ENCODE data around the gene WDR86. TPM values are rescaled to one million over a fixed set of nuclear protein-coding genes. Genes with fewer than 3 reads are reported as not detected.

WDR86 gene
- total RNA-seq, 1 experiment from 2014 or later = not detected

GRCh38 chr7:151342811-151343210 lies 67.0 kb downstream of the WDR86 start:
- H3K9ac ChIP-seq (ENCODE audit: low read length) = peak overlapping the region; percentile 68
- H3K9me2 ChIP-seq (ENCODE audit: insufficient read depth) = no peaks in the 10 kb centered on the region
- no peak overlapping the region for H3K27ac ChIP-seq (ENCODE audit: low read depth, low read length)
- ATAC-seq (no peak), DNase-seq (ENCODE audit: low read depth, low spot score) (no peak)
- ChIA-PET CTCF (no interaction called here), POLR2A (no interaction called here), RAD21 (ENCODE audit: low non-redundant PET in 1 of 2, low total read pairs in 2 of 2, uncharacterized antibody in 2 of 2, unreplicated experiment in 2 of 2) (no interaction called here)
- H2AFZ ChIP-seq (ENCODE audit: low read depth, low read length, poor library complexity, severe bottlenecking) = no peak overlapping the region
- peaks cover 21 to 29% of the 10 kb centered on the region in 2 experiments for H3K4me1 ChIP-seq (ENCODE audit: control insufficient read depth in 1 of 2, insufficient read depth in 2 of 2, low read length in 2 of 2)
- intact Hi-C loops (cut with micrococcal nuclease) = no loop called here
- TF ChIP-seq EZH2phosphoT487 (IDR thresholded peaks at IDR 0.05; ENCODE audit: borderline replicate concordance) = no peak
- TF ChIP-seq YY1 (IDR thresholded peaks at IDR 0.05; ENCODE audit: extremely low read depth, insufficient replicate concordance, low read depth, low read length) = no peak
- TF ChIP-seq CEBPB (IDR thresholded peaks at IDR 0.05; ENCODE audit: low read depth) = no peak
- TF ChIP-seq EZH2 (IDR thresholded peaks at IDR 0.05) = no peak
- TF ChIP-seq ZNF274 (IDR thresholded peaks at IDR 0.05; ENCODE audit: low read depth, low read length) = no peak
- TF ChIP-seq CTCF (IDR thresholded peaks at IDR 0.05 in 2 of 3, conservative IDR thresholded peaks at IDR 0.05 in 1 of 3; ENCODE audit: borderline replicate concordance in 1 of 3, insufficient read depth in 1 of 3, low read depth in 2 of 3, low read length in 2 of 3) = no peak
- no peak for TF ChIP-seq SRF (IDR thresholded peaks at IDR 0.05; ENCODE audit: low read depth)
- TF ChIP-seq EGR1 (IDR thresholded peaks at IDR 0.05; ENCODE audit: low read depth) = no peak
- no peak for TF ChIP-seq RAD21 (IDR thresholded peaks at IDR 0.05; ENCODE audit: low read depth)
- no peak for TF ChIP-seq REST (IDR thresholded peaks at IDR 0.05; ENCODE audit: low read depth)
- TF ChIP-seq TCF7L2 (IDR thresholded peaks at IDR 0.05; ENCODE audit: borderline replicate concordance, extremely low read depth, insufficient read depth, insufficient read length) = no peak
- no peak for TF ChIP-seq CBX3 (IDR thresholded peaks at IDR 0.05; ENCODE audit: low read depth)
- TF ChIP-seq SIN3A (IDR thresholded peaks at IDR 0.05; ENCODE audit: low read depth) = no peak
- TF ChIP-seq SP1 (IDR thresholded peaks at IDR 0.05; ENCODE audit: low read depth) = no peak
- no peak for TF ChIP-seq ZBTB33 (IDR thresholded peaks at IDR 0.05; ENCODE audit: extremely low read depth, insufficient replicate concordance, low read length)
- no peaks in the 10 kb centered on the region for H3K9me3 ChIP-seq (ENCODE audit: control insufficient read depth in 1 of 2, insufficient read depth in 1 of 2, low read depth in 1 of 2, low read length in 2 of 2)
- H3K36me3 ChIP-seq (ENCODE audit: control insufficient read depth in 1 of 2, insufficient read depth in 2 of 2, low read length in 2 of 2) = peaks cover 2 to 14% of the 10 kb centered on the region in 2 experiments; a peak in 2 of 4 replicates
- H3K4me3 ChIP-seq (replicated peaks in 1 of 2; ENCODE audit: low read depth in 1 of 2, low read length in 2 of 2) = peak overlapping the region; percentile 65 to 69
- peaks cover 29% of the 10 kb centered on the region for H3K79me2 ChIP-seq (ENCODE audit: insufficient read depth, low read length)
- H3K27me3 ChIP-seq (ENCODE audit: insufficient read depth, low read length) = no peaks in the 10 kb centered on the region
- no TSS peak for BruUV-seq (replicated peaks)
- no peaks in the 10 kb centered on the region for H4K20me1 ChIP-seq (ENCODE audit: insufficient read depth)
- H3K4me2 ChIP-seq (ENCODE audit: low read length) = peak overlapping the region; percentile 74

Data from HCT116 (cell line).